Activated naive CD4-positive, alpha-beta T cell treated with anti-CD3 and anti-CD28 coated beads, Interleukin-2, amount 50 U/mL, for 72 hours (primary cell): ENCODE measurements around the gene PARP8. TPM values are rescaled to one million over a fixed set of nuclear protein-coding genes. Genes with fewer than 3 reads are reported as not detected.

Experiments
- ATAC-seq, 2 donors: fragments of 150-1000 bp; cut with Tn5 transposase; 2 replicates each; pipeline ENCODE4 v1.10.0; 2021; ENCODE audit warnings: mild to moderate bottlenecking in 2 of 2, moderate library complexity in 2 of 2
- DNase-seq, 2 donors: peaks; one replicate each; pipeline ENCODE4 v3.0.0; 2021 to 2022; ENCODE audit warnings: low spot score in 2 of 2
- H3K27ac Mint-ChIP-seq, 2 donors: one replicate each; pipeline ENCODE4 v1.8.0; 2022; ENCODE audit warnings: mild to moderate bottlenecking in 2 of 2, mixed read lengths in 2 of 2
- H3K36me3 Mint-ChIP-seq, 2 donors: one replicate each; pipeline ENCODE4 v1.8.0; 2022; ENCODE audit warnings: mixed read lengths in 2 of 2
- H3K9me3 Mint-ChIP-seq, 2 donors: one replicate each; pipeline ENCODE4 v1.8.0; 2022; ENCODE audit warnings: mixed read lengths in 2 of 2
- total RNA-seq, 2 donors: library from RNA; stranded (reverse); gene quantifications; one replicate each; pipeline ENCODE4 v1.2.3, GENCODE V29; 2022

PARP8 gene
- total RNA-seq, 2 donors from 2014 or later: 29.9 to 32.7 TPM

GRCh38 chr5:50827516-50828247, 161.2 kb downstream of the PARP8 start:
- DNase-seq (no peak), ATAC-seq (no peak)
- Mint-ChIP-seq H3K36me3 (peaks cover 0 to 7% of the 10 kb centered on the region in 2 donors), H3K9me3 (no peaks in the 10 kb centered on the region), H3K27ac (no peak overlapping the region)

GRCh38 chr5:50829023-50829422, 162.6 kb downstream of the PARP8 start:
- no peak for DNase-seq
- no peak overlapping the region for H3K27ac Mint-ChIP-seq
- no peak for ATAC-seq
- peaks cover 0 to 7% of the 10 kb centered on the region in 2 donors for H3K36me3 Mint-ChIP-seq
- H3K9me3 Mint-ChIP-seq: no peaks in the 10 kb centered on the region

- DNase-seq (no peak), ATAC-seq (no peak)
- H3K36me3 Mint-ChIP-seq: peaks cover 0 to 7% of the 10 kb centered on the region in 2 donors
- no peak overlapping the region for H3K27ac Mint-ChIP-seq
- H3K9me3 Mint-ChIP-seq: no peaks in the 10 kb centered on the region
These were observed 166.3 kb downstream of the PARP8 start for GRCh38 chr5:50832657-50833284.

GRCh38 chr5:50836356-50836755, 169.9 kb downstream of the PARP8 start:
- peaks cover 0 to 5% of the 10 kb centered on the region in 2 donors for H3K36me3 Mint-ChIP-seq
- no peaks in the 10 kb centered on the region for H3K9me3 Mint-ChIP-seq
- H3K27ac Mint-ChIP-seq: no peak overlapping the region
- ATAC-seq (no peak), DNase-seq (no peak)

- DNase-seq: no peak
- peak overlapping the region in 1 of 2 donors; percentile 7 for H3K27ac Mint-ChIP-seq
- no peak for ATAC-seq
- H3K36me3 Mint-ChIP-seq: peaks cover 0 to 5% of the 10 kb centered on the region in 2 donors
- H3K9me3 Mint-ChIP-seq: no peaks in the 10 kb centered on the region
These were observed 173.0 kb downstream of the PARP8 start for GRCh38 chr5:50839472-50839871.

- no peak for DNase-seq
- Mint-ChIP-seq H3K9me3 (no peaks in the 10 kb centered on the region), H3K36me3 (peaks cover 0 to 5% of the 10 kb centered on the region in 2 donors), H3K27ac (no peak overlapping the region)
- ATAC-seq: no peak
These were observed 176.7 kb downstream of the PARP8 start for GRCh38 chr5:50843091-50843490.

- Mint-ChIP-seq H3K36me3 (no peaks in the 10 kb centered on the region), H3K9me3 (no peaks in the 10 kb centered on the region), H3K27ac (no peak overlapping the region)
- no peak for ATAC-seq
- no peak for DNase-seq
These were observed 179.8 kb downstream of the PARP8 start for GRCh38 chr5:50846261-50846660.

- H3K27ac Mint-ChIP-seq: no peak overlapping the region
- no peaks in the 10 kb centered on the region for H3K36me3 Mint-ChIP-seq
- DNase-seq (no peak), ATAC-seq (no peak)
- H3K9me3 Mint-ChIP-seq: peaks cover 0 to 4% of the 10 kb centered on the region in 2 donors
These were observed 183.1 kb downstream of the PARP8 start for GRCh38 chr5:50849554-50849953.

- DNase-seq: no peak
- H3K36me3 Mint-ChIP-seq: no peaks in the 10 kb centered on the region
- peaks cover 0 to 4% of the 10 kb centered on the region in 2 donors for H3K9me3 Mint-ChIP-seq
- no peak for ATAC-seq
- H3K27ac Mint-ChIP-seq: no peak overlapping the region
These were observed 186.7 kb downstream of the PARP8 start for GRCh38 chr5:50853151-50853550.

- ATAC-seq: no peak
- H3K27ac Mint-ChIP-seq: no peak overlapping the region
- DNase-seq: no peak
- no peaks in the 10 kb centered on the region for H3K36me3 Mint-ChIP-seq
- H3K9me3 Mint-ChIP-seq: peaks cover 0 to 4% of the 10 kb centered on the region in 2 donors
These were observed 187.6 kb downstream of the PARP8 start for GRCh38 chr5:50854082-50854481.

- Mint-ChIP-seq H3K9me3 (peaks cover 0 to 4% of the 10 kb centered on the region in 2 donors), H3K27ac (no peak overlapping the region), H3K36me3 (no peaks in the 10 kb centered on the region)
- DNase-seq: no peak
- ATAC-seq: no peak
These were observed 188.6 kb downstream of the PARP8 start for GRCh38 chr5:50855001-50855400.

GRCh38 chr5:50856401-50857119, 190.1 kb downstream of the PARP8 start:
- Mint-ChIP-seq H3K27ac (no peak overlapping the region), H3K9me3 (peaks cover 0 to 4% of the 10 kb centered on the region in 2 donors), H3K36me3 (no peaks in the 10 kb centered on the region)
- ATAC-seq: no peak
- DNase-seq: no peak

GRCh38 chr5:50863534-50864170, 197.2 kb downstream of the PARP8 start:
- ATAC-seq (no peak), DNase-seq (no peak)
- H3K36me3 Mint-ChIP-seq: no peaks in the 10 kb centered on the region
- no peaks in the 10 kb centered on the region for H3K9me3 Mint-ChIP-seq
- no peak overlapping the region for H3K27ac Mint-ChIP-seq

- Mint-ChIP-seq H3K36me3 (no peaks in the 10 kb centered on the region), H3K9me3 (no peaks in the 10 kb centered on the region), H3K27ac (no peak overlapping the region)
- DNase-seq (no peak), ATAC-seq (no peak)
These were observed 198.0 kb downstream of the PARP8 start for GRCh38 chr5:50864466-50864865.

GRCh38 chr5:50866415-50866814, 200.0 kb downstream of the PARP8 start:
- Mint-ChIP-seq H3K36me3 (no peaks in the 10 kb centered on the region), H3K27ac (no peak overlapping the region), H3K9me3 (no peaks in the 10 kb centered on the region)
- no peak for ATAC-seq
- DNase-seq: no peak

- no peaks in the 10 kb centered on the region for H3K36me3 Mint-ChIP-seq
- H3K27ac Mint-ChIP-seq: no peak overlapping the region
- no peak for ATAC-seq
- no peaks in the 10 kb centered on the region for H3K9me3 Mint-ChIP-seq
- no peak for DNase-seq
These were observed 200.7 kb downstream of the PARP8 start for GRCh38 chr5:50867140-50867539.
